ENCODE results near the gene SIPA1.

The SIPA1 gene

GRCh38 chr11:65607614-65608426 lies 30.1 kb upstream of the SIPA1 start:
- DNase-seq (ENCODE audit: low spot score), result no peak
- no peak for TF ChIP-seq CTCF (IDR thresholded peaks at IDR 0.05; ENCODE audit: extremely low read depth, insufficient read depth, missing control alignments)
- in situ Hi-C loops (cut with MboI; ENCODE audit: low pct_unique_long_range_greater_than_20kb, low sequenced_read_pairs, unreplicated experiment), result no loop called here

GRCh38 chr11:65609229-65609628 lies 28.7 kb upstream of the SIPA1 start:
- in situ Hi-C loops (cut with MboI; ENCODE audit: low pct_unique_long_range_greater_than_20kb, low sequenced_read_pairs, unreplicated experiment), result no loop called here
- TF ChIP-seq CTCF (IDR thresholded peaks at IDR 0.05; ENCODE audit: extremely low read depth, insufficient read depth, missing control alignments), result no peak
- DNase-seq (ENCODE audit: low spot score), result no peak

GRCh38 chr11:65609665-65610064 lies 28.2 kb upstream of the SIPA1 start:
- TF ChIP-seq CTCF (IDR thresholded peaks at IDR 0.05; ENCODE audit: extremely low read depth, insufficient read depth, missing control alignments), result no peak
- in situ Hi-C loops (cut with MboI; ENCODE audit: low pct_unique_long_range_greater_than_20kb, low sequenced_read_pairs, unreplicated experiment), result no loop called here
- no peak for DNase-seq (ENCODE audit: low spot score)

GRCh38 chr11:65610404-65610803 lies 27.5 kb upstream of the SIPA1 start:
- no peak for DNase-seq (ENCODE audit: low spot score)
- no peak for TF ChIP-seq CTCF (IDR thresholded peaks at IDR 0.05; ENCODE audit: extremely low read depth, insufficient read depth, missing control alignments)
- in situ Hi-C loops (cut with MboI; ENCODE audit: low pct_unique_long_range_greater_than_20kb, low sequenced_read_pairs, unreplicated experiment), result no loop called here

GRCh38 chr11:65611028-65611757 lies 26.7 kb upstream of the SIPA1 start:
- no peak for TF ChIP-seq CTCF (IDR thresholded peaks at IDR 0.05; ENCODE audit: extremely low read depth, insufficient read depth, missing control alignments)
- DNase-seq (ENCODE audit: low spot score), result no peak
- in situ Hi-C loops (cut with MboI; ENCODE audit: low pct_unique_long_range_greater_than_20kb, low sequenced_read_pairs, unreplicated experiment), result no loop called here

- no peak for TF ChIP-seq CTCF (IDR thresholded peaks at IDR 0.05; ENCODE audit: extremely low read depth, insufficient read depth, missing control alignments)
- no peak for DNase-seq (ENCODE audit: low spot score)
- in situ Hi-C loops (cut with MboI; ENCODE audit: low pct_unique_long_range_greater_than_20kb, low sequenced_read_pairs, unreplicated experiment), result no loop called here
Measured at GRCh38 chr11:65611758-65612603, 25.9 kb upstream of the SIPA1 start.

Measured in GM13977 (cell line).